HUDEP-2 (cell line): Measurements from ENCODE around the gene PLA2G2C.

Source experiments
- DNase-seq, 76 experiments: peaks; one replicate each; lab custom pipeline; 2025; ENCODE audit not compliant: unreplicated experiment in 76 of 76; lab: John Stamatoyannopoulos, UW

The PLA2G2C gene

DNA sequence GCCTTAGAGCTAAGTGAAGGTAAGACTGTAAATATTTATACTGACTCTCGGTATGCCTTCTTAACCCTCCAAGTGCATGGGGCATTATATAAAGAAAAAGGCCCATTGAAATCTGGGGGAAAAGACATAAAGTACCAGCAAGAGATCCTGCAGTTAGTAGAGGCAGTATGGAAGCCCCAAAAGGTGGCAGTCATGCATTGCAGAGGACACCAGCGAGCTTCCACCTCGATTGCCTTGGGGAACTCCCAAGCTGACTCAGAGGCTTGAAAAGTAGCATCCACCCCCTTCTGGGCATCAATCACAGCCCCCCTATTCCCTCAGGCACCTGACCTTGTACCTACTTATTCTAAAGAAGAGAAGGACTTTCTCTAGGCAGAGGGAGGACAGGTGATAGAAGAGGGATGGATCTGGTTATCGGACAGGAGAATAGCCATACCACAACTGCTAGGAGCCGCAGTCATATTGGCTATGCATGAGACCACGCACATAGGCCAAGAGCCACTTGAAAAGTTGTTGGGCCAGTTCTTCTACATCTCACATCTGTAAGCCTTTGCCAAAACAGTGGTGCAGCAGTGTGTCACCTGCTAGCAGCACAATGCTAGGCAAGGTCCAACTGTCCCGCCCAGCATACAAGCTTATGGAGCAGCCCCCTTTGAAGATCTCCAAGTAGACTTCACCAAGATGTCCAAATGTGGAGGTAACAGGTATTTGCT is 27.8 kb downstream of the PLA2G2C start:
- no peak for DNase-seq

GRCh38 chr1:20154301-20154831 is 32.0 kb downstream of the PLA2G2C start:
- no peak for DNase-seq

DNA sequence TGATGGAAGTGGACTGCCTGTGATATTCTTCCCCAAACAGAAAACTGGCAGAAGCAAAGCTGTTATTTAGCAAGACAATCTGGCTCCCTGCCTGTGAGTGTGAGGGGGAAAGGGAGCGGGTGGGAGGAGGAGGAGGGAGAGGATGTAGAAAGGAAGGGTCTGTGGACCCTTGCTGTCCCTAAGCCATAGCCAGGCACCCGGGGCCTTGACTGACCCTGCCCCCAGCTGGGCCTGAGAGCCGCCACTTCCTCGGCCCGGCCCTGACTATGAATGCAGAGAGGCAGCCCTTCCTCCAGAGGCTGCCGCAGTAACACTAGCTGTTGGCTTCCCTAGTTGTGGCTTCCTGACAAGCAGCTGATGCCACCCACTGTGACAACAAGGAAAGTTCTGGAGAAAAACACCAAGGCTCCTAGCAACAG is 33.3 kb downstream of the PLA2G2C start:
- no peak for DNase-seq

GRCh38 chr1:20152599-20152930 is 33.8 kb downstream of the PLA2G2C start:
- DNase-seq = no peak

DNA sequence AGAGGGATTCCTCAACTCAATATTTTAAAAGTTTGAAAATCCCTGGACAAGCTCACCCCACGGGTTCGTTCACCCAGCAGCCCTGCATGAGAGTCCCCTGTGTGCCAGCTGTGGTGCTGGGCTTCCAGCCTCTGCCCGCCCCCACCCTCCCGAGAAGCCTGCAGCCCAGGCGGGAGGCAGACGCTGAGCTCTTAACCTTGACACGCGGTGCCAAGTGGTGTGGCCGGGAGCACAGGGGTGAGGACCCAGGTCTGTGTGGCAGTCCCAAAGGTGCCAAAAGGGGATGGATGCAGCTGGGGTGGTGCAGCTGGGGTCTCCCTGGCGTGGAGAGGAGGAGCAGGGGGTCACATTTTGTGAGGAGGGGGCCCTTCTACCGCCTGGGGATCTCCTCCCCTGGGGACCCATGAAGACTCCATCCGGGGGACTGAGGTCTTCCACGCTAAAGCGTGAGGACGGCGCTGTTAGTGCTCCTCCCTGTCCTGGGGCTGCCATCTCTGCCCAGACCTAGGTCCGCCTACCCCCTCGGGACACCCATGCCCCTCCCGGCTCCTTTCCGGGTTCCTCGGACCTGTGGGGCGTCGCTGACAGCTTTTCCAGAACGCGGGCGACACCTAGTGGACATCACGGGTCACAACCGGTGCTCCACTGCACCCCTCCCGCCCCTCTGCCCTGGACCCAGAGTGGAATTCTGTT is 34.3 kb downstream of the PLA2G2C start:
- peak in 64 of 76 experiments; percentile 9 to 73 (median 50) for DNase-seq

DNA sequence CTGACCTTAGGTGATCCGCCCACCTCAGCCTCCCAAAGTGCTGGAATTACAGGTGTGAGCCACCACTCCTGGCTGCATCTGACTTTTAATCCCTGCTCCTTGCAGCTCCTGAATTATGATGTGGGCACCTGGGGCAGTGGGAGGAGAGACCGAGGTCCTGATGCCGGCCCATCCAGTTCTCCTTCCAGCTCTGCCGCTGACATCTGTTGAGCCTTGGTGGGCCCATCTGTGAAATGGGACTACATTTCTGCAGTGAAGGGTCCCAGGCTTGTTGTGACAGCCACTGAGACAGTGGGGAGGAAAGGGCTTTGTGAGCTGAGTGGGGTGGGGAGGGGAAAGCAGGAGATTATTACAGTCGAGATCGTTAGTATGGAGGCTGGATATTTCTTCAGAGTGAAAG is 35.3 kb downstream of the PLA2G2C start:
- no peak for DNase-seq

- DNase-seq = no peak
These were observed 36.0 kb downstream of the PLA2G2C start for GRCh38 chr1:20150326-20150705.

- DNase-seq = no peak
These were observed 36.6 kb downstream of the PLA2G2C start for GRCh38 chr1:20149601-20150325.

- DNase-seq = no peak
These were observed 37.5 kb downstream of the PLA2G2C start for GRCh38 chr1:20148571-20149500.

DNA sequence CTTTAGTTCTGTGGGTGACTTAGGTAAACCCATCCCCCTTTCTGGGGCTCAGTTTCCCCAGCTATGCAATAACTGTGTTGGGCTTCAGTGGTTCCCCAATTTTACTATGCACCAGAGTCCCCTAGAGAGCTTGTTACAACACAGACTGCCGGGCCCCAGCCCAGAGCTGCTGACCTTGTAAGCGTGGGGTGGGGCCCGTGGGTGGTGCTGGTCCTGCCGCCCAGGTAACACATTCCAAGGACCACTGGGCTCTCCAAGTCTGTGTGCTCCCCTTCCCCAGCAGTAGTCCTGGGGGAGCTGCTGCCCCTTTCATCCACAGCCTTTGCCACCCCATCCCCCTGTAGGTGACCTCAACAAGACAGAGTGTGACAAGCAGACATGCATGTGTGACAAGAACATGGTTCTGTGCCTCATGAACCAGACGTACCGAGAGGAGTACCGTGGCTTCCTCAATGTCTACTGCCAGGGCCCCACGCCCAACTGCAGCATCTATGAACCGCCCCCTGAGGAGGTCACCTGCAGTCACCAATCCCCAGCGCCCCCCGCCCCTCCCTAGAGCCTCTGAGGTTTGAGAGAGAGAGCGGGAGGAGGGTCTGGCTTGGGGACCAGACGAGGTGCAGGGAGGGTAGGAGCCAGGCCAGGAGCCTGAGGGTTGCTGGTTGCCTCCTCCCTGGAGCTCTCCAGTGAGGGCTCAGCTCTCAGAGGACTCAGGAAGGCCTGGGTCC is 38.3 kb downstream of the PLA2G2C start:
- no peak for DNase-seq

- no peak for DNase-seq
These were observed 42.4 kb downstream of the PLA2G2C start for GRCh38 chr1:20143734-20144565.

DNA sequence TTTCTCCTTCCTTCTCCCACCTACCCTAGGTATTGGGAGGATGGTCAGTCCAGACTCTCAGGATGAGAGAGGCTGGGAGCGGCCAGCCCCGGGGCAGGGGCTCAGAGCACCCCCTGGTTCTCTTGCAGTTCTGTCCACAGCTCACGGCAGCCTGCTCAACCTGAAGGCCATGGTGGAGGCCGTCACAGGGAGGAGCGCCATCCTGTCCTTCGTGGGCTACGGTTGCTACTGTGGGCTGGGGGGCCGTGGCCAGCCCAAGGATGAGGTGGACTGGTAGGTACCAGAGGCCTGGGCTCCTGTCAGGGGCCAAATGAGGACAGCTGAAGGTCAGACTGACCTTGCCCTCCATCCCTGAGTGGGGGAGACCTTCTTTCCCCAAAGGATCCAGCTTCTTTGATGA is 43.0 kb downstream of the PLA2G2C start:
- DNase-seq = no peak

- DNase-seq = no peak
These were observed 44.2 kb downstream of the PLA2G2C start for GRCh38 chr1:20142001-20142710.

DNA sequence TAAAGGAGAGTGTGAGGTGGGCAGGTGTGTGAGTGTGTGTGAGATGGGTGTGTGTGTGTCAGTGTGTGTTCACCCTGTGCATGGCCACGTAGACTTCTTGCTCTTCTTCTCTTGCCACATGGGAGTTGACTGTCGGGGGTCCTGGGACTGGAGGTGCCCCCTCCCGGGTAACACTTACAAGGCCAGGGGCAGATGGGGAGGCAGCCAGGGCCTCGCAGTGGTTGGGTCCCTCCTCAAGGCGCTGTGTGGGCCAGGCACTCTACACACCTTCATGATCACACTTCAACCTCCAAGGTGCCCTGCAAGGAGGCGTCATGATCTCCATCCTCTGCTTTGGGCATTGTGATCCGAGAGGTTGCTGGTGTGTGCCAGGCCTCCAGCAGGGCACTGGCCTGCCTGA is 44.9 kb downstream of the PLA2G2C start:
- DNase-seq = no peak

GRCh38 chr1:20141001-20141400 is 45.3 kb downstream of the PLA2G2C start:
- no peak for DNase-seq

- DNase-seq = no peak
These were observed 46.3 kb downstream of the PLA2G2C start for GRCh38 chr1:20139776-20140612.

DNA sequence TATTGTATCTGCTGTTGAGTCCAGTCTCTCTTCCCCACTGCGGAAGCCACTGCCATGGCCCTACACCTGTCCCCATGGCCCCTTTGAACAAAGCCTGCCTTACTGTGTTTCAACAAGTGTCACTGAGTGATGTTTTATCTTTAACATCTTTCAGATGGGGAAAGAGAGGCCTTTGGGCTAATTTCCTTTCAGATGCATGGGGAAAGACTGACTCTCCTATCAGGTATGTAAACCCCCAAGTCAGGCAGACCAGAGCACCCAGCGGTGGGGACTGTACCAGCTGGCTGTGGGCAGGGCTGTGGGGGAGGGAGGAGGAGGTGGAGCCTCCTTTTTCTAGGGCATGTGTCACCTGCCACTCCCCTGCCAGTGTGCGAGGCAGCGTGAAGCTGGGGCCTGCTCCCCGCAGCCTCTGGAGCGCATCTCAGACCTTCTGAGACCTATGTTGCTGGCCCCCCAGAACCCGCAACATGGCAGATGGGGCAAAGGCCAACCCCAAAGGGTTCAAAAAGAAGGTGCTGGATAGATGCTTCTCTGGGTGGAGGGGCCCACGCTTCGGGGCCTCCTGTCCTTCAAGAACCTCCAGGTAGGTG is 47.3 kb downstream of the PLA2G2C start, which contains the start of gene PLA2G2F:
Gene PLA2G2F (plus strand): TSS at position 363 of the 590 bp plus-strand sequence. CDS start 105 bp downstream, at position 468.
- DNase-seq = no peak
